WTC11 (cell line): ENCODE data around the gene PLA2G2E. TPM values are rescaled to one million over a fixed set of nuclear protein-coding genes. Genes with fewer than 3 reads are reported as not detected.

Experiments used
- ATAC-seq: fragments of 200-7000 bp; cut with Tn5 transposase; 2 replicates; pipeline ENCODE4 v1.10.0; 2021; ENCODE audit warnings: mild to moderate bottlenecking, moderate library complexity
- CTCF ChIA-PET: fragments of 300-600 bp; sonication (Branson Sonifier 250); formaldehyde crosslinking; loops from one replicate; lab custom pipeline; 2021; ENCODE audit warnings: antibody characterized with exemption; lab: Charles Lee
- POLR2A ChIA-PET: fragments of 350-600 bp; sonication (Branson Sonifier 250); formaldehyde crosslinking; loops from one replicate; lab custom pipeline; 2021; ENCODE audit warnings: antibody characterized with exemption; lab: Charles Lee
- DNase-seq: peaks from one replicate; pipeline ENCODE4 v3.0.0; 2021; ENCODE audit warnings: low spot score
- H3K27ac Mint-ChIP-seq: 2 replicates; pipeline ENCODE4 v1.8.0; 2021; ENCODE audit warnings: mixed read lengths
- H3K27me3 Mint-ChIP-seq: 2 replicates; pipeline ENCODE4 v1.8.0; 2021; ENCODE audit warnings: low read depth, mild to moderate bottlenecking, moderate library complexity, mixed read lengths
- H3K36me3 Mint-ChIP-seq: 2 replicates; pipeline ENCODE4 v1.8.0; 2021; ENCODE audit warnings: mixed read lengths
- H3K4me1 Mint-ChIP-seq: 2 replicates; pipeline ENCODE4 v1.8.0; 2022; ENCODE audit warnings: mixed read lengths
- H3K4me3 Mint-ChIP-seq: 2 replicates; pipeline ENCODE4 v1.8.0; 2021; ENCODE audit warnings: mild to moderate bottlenecking, moderate library complexity, mixed read lengths
- H3K9me3 Mint-ChIP-seq: 2 replicates; pipeline ENCODE4 v1.8.0; 2021; ENCODE audit warnings: mixed read lengths
- CREB1 ChIP-seq: sonication (generic); formaldehyde crosslinking; IDR thresholded peaks from 2 replicates; pipeline ENCODE4 v1.8.0; 2023; ENCODE audit warnings: mild to moderate bottlenecking, missing genetic modification reagents
- CREM ChIP-seq: sonication (generic); formaldehyde crosslinking; IDR thresholded peaks from 2 replicates; pipeline ENCODE4 v1.8.1; 2022; ENCODE audit warnings: mild to moderate bottlenecking, missing genetic modification reagents, moderate library complexity
- E2F5 ChIP-seq: sonication (generic); formaldehyde crosslinking; IDR thresholded peaks from 2 replicates; pipeline ENCODE4 v1.8.1; 2022; ENCODE audit warnings: mild to moderate bottlenecking, moderate library complexity, missing genetic modification reagents
- ETV6 ChIP-seq: sonication (generic); formaldehyde crosslinking; IDR thresholded peaks from 2 replicates; pipeline ENCODE4 v1.8.1; 2022; ENCODE audit warnings: mild to moderate bottlenecking, missing genetic modification reagents
- FOXJ3 ChIP-seq: sonication (generic); formaldehyde crosslinking; IDR thresholded peaks from 2 replicates; pipeline ENCODE4 v1.9.0; 2021; ENCODE audit warnings: missing genetic modification reagents, mild to moderate bottlenecking, borderline replicate concordance
- FOXP1 ChIP-seq: sonication (generic); formaldehyde crosslinking; IDR thresholded peaks from 2 replicates; pipeline ENCODE4 v1.8.0; 2022; ENCODE audit warnings: missing genetic modification reagents, mild to moderate bottlenecking, moderate library complexity, borderline replicate concordance
- MXD4 ChIP-seq: fragments of 250-450 bp; sonication (Bioruptor Pico); IDR thresholded peaks from 2 replicates; pipeline ENCODE4 v1.8.0; 2021; ENCODE audit warnings: mild to moderate bottlenecking, moderate library complexity, borderline replicate concordance
- NFATC4 ChIP-seq: fragments of 250-450 bp; sonication (Bioruptor Pico); IDR thresholded peaks from 2 replicates; pipeline ENCODE4 v1.9.0; 2021; ENCODE audit warnings: mild to moderate bottlenecking
- NR2C2 ChIP-seq: sonication (generic); formaldehyde crosslinking; IDR thresholded peaks from 2 replicates; pipeline ENCODE4 v1.8.0; 2022; ENCODE audit warnings: mild to moderate bottlenecking, missing genetic modification reagents
- SMAD3 ChIP-seq: sonication (generic); formaldehyde crosslinking; IDR thresholded peaks from 2 replicates; pipeline ENCODE4 v1.8.0; 2022; ENCODE audit warnings: missing genetic modification reagents, mild to moderate bottlenecking, borderline replicate concordance
- SOX15 ChIP-seq: fragments of 250-450 bp; sonication (Bioruptor Pico); IDR thresholded peaks from 2 replicates; pipeline ENCODE4 v1.9.0; 2021; ENCODE audit warnings: mild to moderate bottlenecking
- SP1 ChIP-seq: sonication (generic); formaldehyde crosslinking; conservative IDR thresholded peaks from 2 replicates; pipeline ENCODE4 v1.8.1; 2022; ENCODE audit warnings: missing genetic modification reagents
- TP53 ChIP-seq: sonication (generic); formaldehyde crosslinking; IDR thresholded peaks from 2 replicates; pipeline ENCODE4 v1.8.1; 2023; ENCODE audit warnings: mild to moderate bottlenecking, missing genetic modification reagents
- USF2 ChIP-seq: sonication (generic); formaldehyde crosslinking; IDR thresholded peaks from 2 replicates; pipeline ENCODE4 v1.8.1; 2023; ENCODE audit warnings: mild to moderate bottlenecking, missing genetic modification reagents, moderate library complexity
- ZNF219 ChIP-seq: sonication (generic); formaldehyde crosslinking; IDR thresholded peaks from 2 replicates; pipeline ENCODE4 v1.8.0; 2023; ENCODE audit warnings: missing genetic modification reagents, mild to moderate bottlenecking, borderline replicate concordance
- ZNF281 ChIP-seq: sonication (generic); formaldehyde crosslinking; IDR thresholded peaks from 2 replicates; pipeline ENCODE4 v1.8.0; 2023; ENCODE audit warnings: mild to moderate bottlenecking, missing genetic modification reagents
- total RNA-seq: library from RNA; stranded (reverse); gene quantifications from 3 replicates; pipeline ENCODE4 v1.2.3, GENCODE V29; 2021
- TF ChIP-seq, protein P1 (sequence below): sonication (generic); formaldehyde crosslinking; conservative IDR thresholded peaks from 2 replicates; pipeline ENCODE4 v1.8.1; 2023; ENCODE audit warnings: mild to moderate bottlenecking, low read depth, missing genetic modification reagents, moderate library complexity
- TF ChIP-seq, protein P2 (sequence below): sonication (generic); formaldehyde crosslinking; IDR thresholded peaks from 2 replicates; pipeline ENCODE4 v1.8.0; 2022; ENCODE audit warnings: mild to moderate bottlenecking, missing genetic modification reagents

Gene PLA2G2E
- total RNA-seq, 1 experiment from 2014 or later = not detected

GRCh38 chr1:19969898-19970660 lies 46.7 kb upstream of the PLA2G2E start (continued):
- TF ChIP-seq ZNF219 (CRISPR knock-in tag) = no peak
- TF ChIP-seq CREB1 (CRISPR knock-in tag) = no peak
- TF ChIP-seq ETV6 (CRISPR knock-in tag) = no peak
- no peak for TF ChIP-seq SP1 (CRISPR knock-in tag)
- no peak for TF ChIP-seq SOX15

DNA sequence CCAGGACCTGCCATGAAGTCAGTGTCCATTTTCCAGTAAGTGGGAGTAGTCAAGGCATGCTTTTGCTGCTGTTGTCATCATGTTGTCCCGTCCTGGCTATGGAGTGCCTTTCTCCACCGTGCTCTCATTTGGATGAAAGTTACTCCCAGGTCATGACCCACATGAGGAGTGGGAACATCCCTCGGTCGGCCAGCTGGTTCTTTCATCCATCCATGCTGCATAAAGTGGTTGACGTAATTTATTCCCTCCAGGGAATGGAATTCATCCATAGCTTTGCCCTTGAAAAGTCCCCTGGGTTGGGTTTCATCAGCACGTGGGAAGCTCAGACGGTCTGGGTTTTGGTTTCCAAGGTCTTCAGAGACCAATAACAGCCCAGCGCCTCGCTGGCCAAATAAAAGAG lies 44.4 kb upstream of the PLA2G2E start:
- H3K27me3 Mint-ChIP-seq = peaks cover 15% of the 10 kb centered on the region
- DNase-seq = no peak

More for the DNA sequence above, 44.4 kb upstream of the PLA2G2E start:
- Mint-ChIP-seq H3K9me3 (peaks cover 33% of the 10 kb centered on the region), H3K36me3 (peaks cover 16% of the 10 kb centered on the region), H3K4me3 (no peak overlapping the region), H3K4me1 (peaks cover 10% of the 10 kb centered on the region; the same call in 1 of the 2 replicates), H3K27ac (no peak overlapping the region)
- CTCF ChIA-PET = interaction anchor here (1.5 kb wide), 1 partner anchor 185 kb away, joined by 3 read pairs; no protein-coding TSS in a partner anchor
- TF ChIP-seq FOXP1 (CRISPR knock-in tag) = no peak
- no peak for TF ChIP-seq MXD4 (CRISPR knock-in tag)
- no peak for TF ChIP-seq CREM
- TF ChIP-seq TP53 (CRISPR knock-in tag) = no peak
- TF ChIP-seq, protein P1, sequence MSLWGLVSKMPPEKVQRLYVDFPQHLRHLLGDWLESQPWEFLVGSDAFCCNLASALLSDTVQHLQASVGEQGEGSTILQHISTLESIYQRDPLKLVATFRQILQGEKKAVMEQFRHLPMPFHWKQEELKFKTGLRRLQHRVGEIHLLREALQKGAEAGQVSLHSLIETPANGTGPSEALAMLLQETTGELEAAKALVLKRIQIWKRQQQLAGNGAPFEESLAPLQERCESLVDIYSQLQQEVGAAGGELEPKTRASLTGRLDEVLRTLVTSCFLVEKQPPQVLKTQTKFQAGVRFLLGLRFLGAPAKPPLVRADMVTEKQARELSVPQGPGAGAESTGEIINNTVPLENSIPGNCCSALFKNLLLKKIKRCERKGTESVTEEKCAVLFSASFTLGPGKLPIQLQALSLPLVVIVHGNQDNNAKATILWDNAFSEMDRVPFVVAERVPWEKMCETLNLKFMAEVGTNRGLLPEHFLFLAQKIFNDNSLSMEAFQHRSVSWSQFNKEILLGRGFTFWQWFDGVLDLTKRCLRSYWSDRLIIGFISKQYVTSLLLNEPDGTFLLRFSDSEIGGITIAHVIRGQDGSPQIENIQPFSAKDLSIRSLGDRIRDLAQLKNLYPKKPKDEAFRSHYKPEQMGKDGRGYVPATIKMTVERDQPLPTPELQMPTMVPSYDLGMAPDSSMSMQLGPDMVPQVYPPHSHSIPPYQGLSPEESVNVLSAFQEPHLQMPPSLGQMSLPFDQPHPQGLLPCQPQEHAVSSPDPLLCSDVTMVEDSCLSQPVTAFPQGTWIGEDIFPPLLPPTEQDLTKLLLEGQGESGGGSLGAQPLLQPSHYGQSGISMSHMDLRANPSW (CRISPR knock-in tag) = no peak
- no peak for TF ChIP-seq NR2C2 (CRISPR knock-in tag)
- no peak for TF ChIP-seq CREB1 (CRISPR knock-in tag)
- no peak for TF ChIP-seq ZNF281
- TF ChIP-seq NFATC4 (CRISPR knock-in tag) = no peak
- no peak for TF ChIP-seq SMAD3
- no peak for TF ChIP-seq FOXJ3 (CRISPR knock-in tag)
- TF ChIP-seq USF2 (CRISPR knock-in tag) = no peak
- TF ChIP-seq, protein P2, sequence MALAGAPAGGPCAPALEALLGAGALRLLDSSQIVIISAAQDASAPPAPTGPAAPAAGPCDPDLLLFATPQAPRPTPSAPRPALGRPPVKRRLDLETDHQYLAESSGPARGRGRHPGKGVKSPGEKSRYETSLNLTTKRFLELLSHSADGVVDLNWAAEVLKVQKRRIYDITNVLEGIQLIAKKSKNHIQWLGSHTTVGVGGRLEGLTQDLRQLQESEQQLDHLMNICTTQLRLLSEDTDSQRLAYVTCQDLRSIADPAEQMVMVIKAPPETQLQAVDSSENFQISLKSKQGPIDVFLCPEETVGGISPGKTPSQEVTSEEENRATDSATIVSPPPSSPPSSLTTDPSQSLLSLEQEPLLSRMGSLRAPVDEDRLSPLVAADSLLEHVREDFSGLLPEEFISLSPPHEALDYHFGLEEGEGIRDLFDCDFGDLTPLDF = no peak
- no peak for TF ChIP-seq E2F5
- no peak for ATAC-seq
- POLR2A ChIA-PET = no interaction called here
